ENCODE data around the gene PLEKHS1.

Gene PLEKHS1

DNA sequence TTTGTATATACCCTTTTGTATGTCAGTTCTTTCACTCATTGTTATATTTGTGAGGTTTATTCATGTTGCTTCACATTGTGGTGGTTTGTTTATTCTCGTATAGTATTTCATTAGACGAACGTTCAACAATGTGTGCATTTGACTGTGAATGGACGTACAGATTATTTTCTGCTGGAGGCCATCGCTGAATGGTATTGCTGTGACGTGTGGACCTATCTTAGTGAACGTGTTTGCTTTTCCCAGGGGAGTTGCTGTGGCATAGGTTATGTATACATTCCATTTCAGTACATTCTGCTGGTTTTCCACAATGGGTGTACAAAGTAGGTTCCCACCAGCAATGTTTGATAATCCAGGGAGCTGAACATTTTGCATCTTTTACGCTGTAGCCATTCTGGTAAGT, 31.1 kb upstream of the PLEKHS1 start:
- peak; percentile 48 for DNase-seq (ENCODE audit: low read depth)
- H3K4me3 ChIP-seq (ENCODE audit: low read depth, low read length): no peak overlapping the region
- TF ChIP-seq, protein P1, sequence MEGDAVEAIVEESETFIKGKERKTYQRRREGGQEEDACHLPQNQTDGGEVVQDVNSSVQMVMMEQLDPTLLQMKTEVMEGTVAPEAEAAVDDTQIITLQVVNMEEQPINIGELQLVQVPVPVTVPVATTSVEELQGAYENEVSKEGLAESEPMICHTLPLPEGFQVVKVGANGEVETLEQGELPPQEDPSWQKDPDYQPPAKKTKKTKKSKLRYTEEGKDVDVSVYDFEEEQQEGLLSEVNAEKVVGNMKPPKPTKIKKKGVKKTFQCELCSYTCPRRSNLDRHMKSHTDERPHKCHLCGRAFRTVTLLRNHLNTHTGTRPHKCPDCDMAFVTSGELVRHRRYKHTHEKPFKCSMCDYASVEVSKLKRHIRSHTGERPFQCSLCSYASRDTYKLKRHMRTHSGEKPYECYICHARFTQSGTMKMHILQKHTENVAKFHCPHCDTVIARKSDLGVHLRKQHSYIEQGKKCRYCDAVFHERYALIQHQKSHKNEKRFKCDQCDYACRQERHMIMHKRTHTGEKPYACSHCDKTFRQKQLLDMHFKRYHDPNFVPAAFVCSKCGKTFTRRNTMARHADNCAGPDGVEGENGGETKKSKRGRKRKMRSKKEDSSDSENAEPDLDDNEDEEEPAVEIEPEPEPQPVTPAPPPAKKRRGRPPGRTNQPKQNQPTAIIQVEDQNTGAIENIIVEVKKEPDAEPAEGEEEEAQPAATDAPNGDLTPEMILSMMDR (conservative IDR thresholded peaks at IDR 0.05; ENCODE audit: low read depth, low read length): no peak

DNA sequence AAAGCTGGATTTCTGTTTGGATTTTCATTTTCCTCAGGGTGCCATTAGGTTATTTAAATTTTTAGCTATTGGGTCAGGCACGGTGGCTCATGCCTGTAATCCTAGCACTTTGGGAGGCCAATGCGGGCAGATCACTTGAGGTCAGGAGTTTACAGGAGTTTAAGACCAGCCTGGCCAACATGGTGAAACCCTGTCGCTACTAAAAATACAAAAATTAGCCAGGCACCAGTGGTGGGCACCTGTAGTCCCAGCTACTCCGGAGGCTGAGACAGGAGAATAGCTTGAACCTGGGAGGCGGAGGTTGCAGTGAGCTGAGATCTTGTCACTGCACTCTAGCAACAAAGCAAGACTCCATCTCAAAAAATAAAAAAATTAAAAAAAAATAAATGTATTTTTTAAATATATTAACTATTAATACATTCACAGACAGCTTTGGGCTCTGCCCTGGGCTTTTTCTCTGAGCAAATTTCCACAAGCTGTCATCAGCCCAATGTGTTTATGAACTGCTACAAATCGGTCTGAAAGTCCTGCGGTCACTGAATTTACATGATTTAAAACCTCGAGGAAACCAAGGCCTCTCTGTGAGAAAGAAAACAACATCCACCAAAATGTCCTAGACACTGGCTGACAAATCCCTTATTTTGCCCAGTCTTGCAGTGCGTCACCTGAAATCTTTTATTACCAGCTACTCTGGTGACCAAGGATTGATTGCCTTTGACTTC, 19.2 kb upstream of the PLEKHS1 start:
- no peak overlapping the region for H3K4me3 ChIP-seq (ENCODE audit: low read depth, low read length)
- DNase-seq (ENCODE audit: low read depth): no peak
- TF ChIP-seq, protein P1 (conservative IDR thresholded peaks at IDR 0.05; ENCODE audit: low read depth, low read length): no peak

DNA sequence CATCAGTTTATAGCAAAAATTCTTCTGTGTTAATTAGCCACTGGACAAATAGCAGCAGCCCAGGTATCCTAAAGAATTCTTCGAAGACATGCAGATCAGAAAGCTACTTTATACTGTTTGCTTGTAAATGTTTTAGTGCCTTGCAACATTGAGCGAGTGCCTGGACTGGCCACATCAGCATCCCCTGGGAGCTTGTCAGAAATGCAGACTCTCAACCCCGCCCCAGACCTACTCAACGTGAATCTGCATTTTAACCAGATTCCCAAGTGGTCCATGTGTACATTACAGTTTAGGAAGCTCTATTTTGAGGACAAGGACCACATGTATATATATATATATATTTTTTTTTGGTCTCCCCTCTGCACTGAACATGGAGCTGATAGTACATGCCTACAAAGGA, 18.5 kb upstream of the PLEKHS1 start:
- TF ChIP-seq, protein P1 (conservative IDR thresholded peaks at IDR 0.05; ENCODE audit: low read depth, low read length): no peak
- no peak for DNase-seq (ENCODE audit: low read depth)
- no peak overlapping the region for H3K4me3 ChIP-seq (ENCODE audit: low read depth, low read length)

DNA sequence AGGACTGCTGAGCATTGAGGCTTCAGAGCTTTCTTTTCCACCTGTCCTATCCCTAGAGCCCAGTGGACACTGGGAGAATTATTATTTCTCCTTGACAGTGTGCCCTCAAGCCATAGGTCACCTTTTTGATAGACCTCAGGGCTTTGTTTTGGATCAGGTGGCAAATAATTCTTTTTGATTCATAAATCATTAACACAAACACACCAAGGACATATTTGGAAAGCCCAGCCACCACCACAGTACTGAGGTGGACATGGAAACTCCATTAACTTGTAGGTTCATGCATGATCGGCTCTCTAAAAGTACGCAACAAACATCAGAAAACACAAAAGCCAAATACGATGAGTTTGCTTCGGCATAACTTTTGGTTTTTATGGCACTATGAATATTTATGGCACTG, 17.8 kb upstream of the PLEKHS1 start:
- TF ChIP-seq, protein P1 (conservative IDR thresholded peaks at IDR 0.05; ENCODE audit: low read depth, low read length): no peak
- H3K4me3 ChIP-seq (ENCODE audit: low read depth, low read length): no peak overlapping the region
- no peak for DNase-seq (ENCODE audit: low read depth)

DNA sequence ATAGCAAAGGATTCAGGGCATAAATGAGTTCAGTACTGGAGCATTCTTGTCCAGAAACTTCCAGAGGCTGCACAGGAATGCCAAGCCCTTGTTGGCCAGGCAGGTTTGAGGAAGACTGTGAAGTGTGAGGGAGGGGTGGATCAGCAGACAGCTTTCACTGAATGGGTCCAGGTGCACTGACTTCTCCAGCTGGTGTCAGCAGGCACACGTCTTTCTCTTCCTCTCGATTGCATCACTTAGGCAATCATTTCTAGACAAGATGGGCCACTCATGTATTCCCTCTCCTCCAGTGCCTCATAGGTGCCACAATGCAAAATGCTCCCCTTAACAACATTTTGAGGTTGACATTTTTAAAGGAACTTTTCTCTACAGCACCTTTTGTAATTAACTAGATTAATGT, 15.6 kb upstream of the PLEKHS1 start:
- TF ChIP-seq, protein P1 (conservative IDR thresholded peaks at IDR 0.05; ENCODE audit: low read depth, low read length): no peak
- no peak overlapping the region for H3K4me3 ChIP-seq (ENCODE audit: low read depth, low read length)
- DNase-seq (ENCODE audit: low read depth): peak; percentile 14

DNA sequence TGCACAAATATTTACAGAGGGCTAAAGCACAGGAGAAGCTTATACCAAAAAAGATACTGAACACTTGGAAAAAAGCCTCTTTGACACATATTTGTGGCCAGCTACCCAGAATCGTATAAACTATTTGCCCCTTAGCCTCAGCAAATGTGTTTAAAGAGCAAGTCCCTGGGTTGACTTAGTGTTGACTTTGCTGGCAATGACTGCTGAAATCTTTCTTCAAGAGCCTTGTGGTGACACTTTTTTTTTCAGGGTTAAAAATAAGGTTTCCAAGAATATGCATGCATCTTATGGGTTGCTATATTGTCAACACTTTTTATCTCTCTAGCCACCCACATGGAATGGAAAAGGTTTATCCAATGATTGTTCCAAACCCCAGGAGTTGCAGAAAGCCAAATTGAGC, 14.9 kb upstream of the PLEKHS1 start:
- peak; percentile 42 for DNase-seq (ENCODE audit: low read depth)
- no peak overlapping the region for H3K4me3 ChIP-seq (ENCODE audit: low read depth, low read length)
- TF ChIP-seq, protein P1 (conservative IDR thresholded peaks at IDR 0.05; ENCODE audit: low read depth, low read length): no peak

DNA sequence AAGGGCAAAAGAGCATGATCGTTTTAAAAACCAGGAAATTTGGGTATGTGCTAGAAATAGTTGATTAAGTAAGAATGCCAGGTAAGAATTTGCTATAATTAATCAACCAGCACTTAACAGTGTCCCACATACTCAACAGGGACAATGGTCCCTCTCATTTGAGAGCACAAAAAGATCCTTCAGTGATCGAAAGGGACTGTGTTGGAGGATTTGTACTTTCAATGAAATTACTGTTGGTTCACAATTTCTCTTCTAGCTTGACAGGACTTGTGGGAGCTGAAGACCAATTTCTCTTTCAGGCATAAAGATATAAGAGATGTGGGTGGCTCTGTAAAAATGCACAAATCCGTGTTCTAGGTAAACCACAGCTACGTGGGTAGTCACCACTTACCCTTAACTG, 12.5 kb upstream of the PLEKHS1 start:
- no peak overlapping the region for H3K4me3 ChIP-seq (ENCODE audit: low read depth, low read length)
- TF ChIP-seq, protein P1 (conservative IDR thresholded peaks at IDR 0.05; ENCODE audit: low read depth, low read length): no peak
- DNase-seq (ENCODE audit: low read depth): no peak

Measured in choroid plexus epithelial cell (primary cell).